ENCODE data around the gene STX1A. TPM values are rescaled to one million over a fixed set of nuclear protein-coding genes. Genes with fewer than 3 reads are reported as not detected.

STX1A gene
- polyA plus RNA-seq, 1 experiment = 12.2 TPM

GRCh38 chr7:73742753-73743641 is 23.5 kb upstream of the STX1A start:
- Histone ChIP-seq H3K4me3 (ENCODE audit: low read depth, low read length) (no peak overlapping the region), H3K36me3 (ENCODE audit: control insufficient read depth, insufficient read depth, low read length) (no peaks in the 10 kb centered on the region), H3K27me3 (ENCODE audit: control insufficient read depth, insufficient read depth, low read length) (no peaks in the 10 kb centered on the region)
- no peak for DNase-seq (ENCODE audit: low read depth)
- CTCF ChIA-PET = interaction anchor here (0.8 kb wide), 1 partner anchor 8 kb away, joined by 3 read pairs; no protein-coding TSS in a partner anchor
- TF ChIP-seq CTCF (IDR thresholded peaks at IDR 0.05; ENCODE audit: insufficient read depth, low read depth, low read length) = no peak
- POLR2A ChIA-PET = no interaction called here

GRCh38 chr7:73742338-73742752 is 22.9 kb upstream of the STX1A start:
- no peak overlapping the region for H3K4me3 ChIP-seq (ENCODE audit: low read depth, low read length)
- H3K27me3 ChIP-seq (ENCODE audit: control insufficient read depth, insufficient read depth, low read length) = no peaks in the 10 kb centered on the region
- DNase-seq (ENCODE audit: low read depth) = no peak
- no peaks in the 10 kb centered on the region for H3K36me3 ChIP-seq (ENCODE audit: control insufficient read depth, insufficient read depth, low read length)
- ChIA-PET POLR2A (no interaction called here), CTCF (no interaction called here)
- TF ChIP-seq CTCF (IDR thresholded peaks at IDR 0.05; ENCODE audit: insufficient read depth, low read depth, low read length) = no peak

GRCh38 chr7:73741600-73741999 is 22.1 kb upstream of the STX1A start:
- DNase-seq (ENCODE audit: low read depth) = no peak
- TF ChIP-seq CTCF (IDR thresholded peaks at IDR 0.05; ENCODE audit: insufficient read depth, low read depth, low read length) = no peak
- POLR2A ChIA-PET = no interaction called here
- CTCF ChIA-PET = no interaction called here
- H3K4me3 ChIP-seq (ENCODE audit: low read depth, low read length) = no peak overlapping the region
- H3K36me3 ChIP-seq (ENCODE audit: control insufficient read depth, insufficient read depth, low read length) = peaks cover 3% of the 10 kb centered on the region
- H3K27me3 ChIP-seq (ENCODE audit: control insufficient read depth, insufficient read depth, low read length) = no peaks in the 10 kb centered on the region

GRCh38 chr7:73740771-73741170 is 21.3 kb upstream of the STX1A start:
- POLR2A ChIA-PET = no interaction called here
- no peak overlapping the region for H3K4me3 ChIP-seq (ENCODE audit: low read depth, low read length)
- CTCF ChIA-PET = interaction anchor here (0.5 to 1.5 kb wide), 2 partner anchors 15 to 136 kb away, joined by 3 read pairs; no protein-coding TSS in a partner anchor
- DNase-seq (ENCODE audit: low read depth) = no peak
- no peaks in the 10 kb centered on the region for H3K27me3 ChIP-seq (ENCODE audit: control insufficient read depth, insufficient read depth, low read length)
- no peak for TF ChIP-seq CTCF (IDR thresholded peaks at IDR 0.05; ENCODE audit: insufficient read depth, low read depth, low read length)
- peaks cover 4% of the 10 kb centered on the region for H3K36me3 ChIP-seq (ENCODE audit: control insufficient read depth, insufficient read depth, low read length)

GRCh38 chr7:73740212-73740611 is 20.7 kb upstream of the STX1A start:
- H3K4me3 ChIP-seq (ENCODE audit: low read depth, low read length) = no peak overlapping the region
- DNase-seq (ENCODE audit: low read depth) = no peak
- H3K27me3 ChIP-seq (ENCODE audit: control insufficient read depth, insufficient read depth, low read length) = no peaks in the 10 kb centered on the region
- H3K36me3 ChIP-seq (ENCODE audit: control insufficient read depth, insufficient read depth, low read length) = peaks cover 4% of the 10 kb centered on the region
- no peak for TF ChIP-seq CTCF (IDR thresholded peaks at IDR 0.05; ENCODE audit: insufficient read depth, low read depth, low read length)
- ChIA-PET CTCF (interaction anchor here (0.5 to 1.5 kb wide), 3 partner anchors 15 to 135 kb away, joined by 3 to 4 read pairs (median 3); no protein-coding TSS in a partner anchor), POLR2A (no interaction called here)

All from BJ (cell line).